Measurements from ENCODE around the gene EPSTI1.

DNA sequence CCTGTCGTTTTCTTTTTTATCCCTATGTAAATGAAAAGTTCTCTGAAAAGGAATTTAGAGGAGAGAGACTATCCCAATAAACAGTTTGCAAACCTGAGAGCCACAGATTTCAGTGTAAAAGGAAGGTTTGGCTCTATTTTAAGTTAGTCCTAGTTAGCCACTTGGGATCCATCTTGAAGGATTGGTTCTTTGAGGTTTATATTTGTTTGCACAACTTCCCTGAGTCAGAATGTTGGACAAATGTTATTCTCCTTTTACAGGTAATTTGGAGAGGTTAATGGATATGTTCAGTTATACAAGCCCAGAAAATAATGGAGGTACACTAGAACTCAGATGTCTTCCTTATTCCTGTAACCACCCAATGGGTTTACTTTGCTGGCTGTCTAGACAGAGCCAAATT lies 28.8 kb upstream of the EPSTI1 start:
- TF ChIP-seq EZH2 (IDR thresholded peaks at IDR 0.05; ENCODE audit: borderline replicate concordance, control insufficient read depth, low read depth, low read length), result no peak
- no peak for TF ChIP-seq ATF7 (IDR thresholded peaks at IDR 0.05; ENCODE audit: low read depth)
- TF ChIP-seq SMARCA5 (IDR thresholded peaks at IDR 0.05), result no peak
- TF ChIP-seq, protein P1, sequence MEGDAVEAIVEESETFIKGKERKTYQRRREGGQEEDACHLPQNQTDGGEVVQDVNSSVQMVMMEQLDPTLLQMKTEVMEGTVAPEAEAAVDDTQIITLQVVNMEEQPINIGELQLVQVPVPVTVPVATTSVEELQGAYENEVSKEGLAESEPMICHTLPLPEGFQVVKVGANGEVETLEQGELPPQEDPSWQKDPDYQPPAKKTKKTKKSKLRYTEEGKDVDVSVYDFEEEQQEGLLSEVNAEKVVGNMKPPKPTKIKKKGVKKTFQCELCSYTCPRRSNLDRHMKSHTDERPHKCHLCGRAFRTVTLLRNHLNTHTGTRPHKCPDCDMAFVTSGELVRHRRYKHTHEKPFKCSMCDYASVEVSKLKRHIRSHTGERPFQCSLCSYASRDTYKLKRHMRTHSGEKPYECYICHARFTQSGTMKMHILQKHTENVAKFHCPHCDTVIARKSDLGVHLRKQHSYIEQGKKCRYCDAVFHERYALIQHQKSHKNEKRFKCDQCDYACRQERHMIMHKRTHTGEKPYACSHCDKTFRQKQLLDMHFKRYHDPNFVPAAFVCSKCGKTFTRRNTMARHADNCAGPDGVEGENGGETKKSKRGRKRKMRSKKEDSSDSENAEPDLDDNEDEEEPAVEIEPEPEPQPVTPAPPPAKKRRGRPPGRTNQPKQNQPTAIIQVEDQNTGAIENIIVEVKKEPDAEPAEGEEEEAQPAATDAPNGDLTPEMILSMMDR (IDR thresholded peaks at IDR 0.05 in 2 of 3, conservative IDR thresholded peaks at IDR 0.05 in 1 of 3; ENCODE audit: control insufficient read depth in 2 of 3, extremely low read depth in 1 of 3, insufficient read depth in 1 of 3, low read depth in 3 of 3, low read length in 3 of 3), result no peak
- no peak for TF ChIP-seq TAF1 (IDR thresholded peaks at IDR 0.05; ENCODE audit: borderline replicate concordance, low read depth, low read length)
- no peak for TF ChIP-seq RFX5 (IDR thresholded peaks at IDR 0.05; ENCODE audit: low read depth, low read length)
- no peak for TF ChIP-seq POLR2A (IDR thresholded peaks at IDR 0.05; ENCODE audit: low read depth, low read length)
- TF ChIP-seq BCL11A (IDR thresholded peaks at IDR 0.05; ENCODE audit: low read depth, low read length), result no peak
- TF ChIP-seq, protein P2, sequence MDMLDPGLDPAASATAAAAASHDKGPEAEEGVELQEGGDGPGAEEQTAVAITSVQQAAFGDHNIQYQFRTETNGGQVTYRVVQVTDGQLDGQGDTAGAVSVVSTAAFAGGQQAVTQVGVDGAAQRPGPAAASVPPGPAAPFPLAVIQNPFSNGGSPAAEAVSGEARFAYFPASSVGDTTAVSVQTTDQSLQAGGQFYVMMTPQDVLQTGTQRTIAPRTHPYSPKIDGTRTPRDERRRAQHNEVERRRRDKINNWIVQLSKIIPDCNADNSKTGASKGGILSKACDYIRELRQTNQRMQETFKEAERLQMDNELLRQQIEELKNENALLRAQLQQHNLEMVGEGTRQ (IDR thresholded peaks at IDR 0.05; ENCODE audit: borderline replicate concordance, low read depth, low read length), result no peak
- TF ChIP-seq SMAD1 (IDR thresholded peaks at IDR 0.05; ENCODE audit: low read depth, partially characterized antibody), result no peak
- TF ChIP-seq NRF1 (conservative IDR thresholded peaks at IDR 0.05; ENCODE audit: low read depth, low read length), result no peak

Data from GM12878 (cell line).